ENCODE results near the gene QDPR.

QDPR gene

DNA sequence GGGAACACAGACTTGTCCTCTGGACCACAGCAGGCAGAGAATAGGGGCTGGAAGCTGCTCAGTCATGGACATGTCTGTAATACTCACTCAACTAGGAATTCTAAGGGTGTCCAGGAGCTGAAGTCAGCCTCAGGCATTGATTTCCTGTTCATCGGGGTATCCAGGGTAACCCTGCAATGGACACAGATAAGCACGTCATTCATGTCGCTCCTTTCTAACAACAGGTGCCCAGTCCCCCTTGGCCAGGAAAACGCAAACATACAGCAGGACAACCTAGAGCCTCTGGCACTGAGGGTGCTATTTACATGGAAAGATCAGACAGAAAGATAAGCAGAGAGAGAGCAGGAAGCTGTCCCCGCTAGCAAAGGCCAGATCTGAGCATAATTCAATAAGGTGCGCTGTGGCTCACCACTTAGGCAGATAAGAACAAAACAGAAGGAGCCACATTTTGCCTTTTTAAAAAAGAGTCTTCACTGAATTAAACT lies 21.3 kb downstream of the QDPR start:
- Histone ChIP-seq H3K4me3 (ENCODE audit: low read depth, low read length) (no peak overlapping the region), H3K27me3 (ENCODE audit: control insufficient read depth, insufficient read depth, low read length) (no peaks in the 10 kb centered on the region), H3K9ac (ENCODE audit: low read length) (no peak overlapping the region), H3K4me1 (ENCODE audit: control insufficient read depth, insufficient read depth, low read length) (peaks cover 18% of the 10 kb centered on the region), H3K36me3 (ENCODE audit: control insufficient read depth, insufficient read depth, low read length) (peaks cover 51% of the 10 kb centered on the region), H3K9me3 (ENCODE audit: control insufficient read depth, insufficient read depth, low read depth, low read length) (no peaks in the 10 kb centered on the region), H3K27ac (ENCODE audit: low read depth, low read length) (no peak overlapping the region)

DNA sequence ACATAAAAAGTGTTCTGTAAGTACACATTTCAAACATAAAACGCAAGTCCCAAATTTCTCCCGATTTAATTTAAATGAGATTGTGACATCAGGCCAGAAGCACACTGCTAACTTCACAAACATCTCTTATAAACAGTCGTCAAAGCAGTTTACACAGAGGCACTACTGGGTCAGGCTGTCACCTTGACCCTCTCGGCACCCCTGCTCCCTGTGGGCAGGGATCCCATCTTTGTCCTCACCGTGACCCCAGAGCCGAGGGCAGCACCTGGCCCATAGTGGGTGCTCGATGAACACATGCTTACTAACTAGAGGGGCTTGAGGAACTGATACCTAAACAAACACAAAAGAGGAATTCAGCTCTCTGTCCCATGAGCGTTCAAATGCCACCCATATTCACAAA lies 22.2 kb downstream of the QDPR start:
- no peak overlapping the region for H3K9ac ChIP-seq (ENCODE audit: low read length)
- no peak overlapping the region for H3K4me3 ChIP-seq (ENCODE audit: low read depth, low read length)
- H3K9me3 ChIP-seq (ENCODE audit: control insufficient read depth, insufficient read depth, low read depth, low read length): no peaks in the 10 kb centered on the region
- peaks cover 12% of the 10 kb centered on the region for H3K4me1 ChIP-seq (ENCODE audit: control insufficient read depth, insufficient read depth, low read length)
- no peak overlapping the region for H3K27ac ChIP-seq (ENCODE audit: low read depth, low read length)
- H3K27me3 ChIP-seq (ENCODE audit: control insufficient read depth, insufficient read depth, low read length): no peaks in the 10 kb centered on the region
- peaks cover 42% of the 10 kb centered on the region for H3K36me3 ChIP-seq (ENCODE audit: control insufficient read depth, insufficient read depth, low read length)

- Histone ChIP-seq H3K9ac (ENCODE audit: low read length) (no peak overlapping the region), H3K4me3 (ENCODE audit: low read depth, low read length) (no peak overlapping the region), H3K27ac (ENCODE audit: low read depth, low read length) (no peak overlapping the region), H3K27me3 (ENCODE audit: control insufficient read depth, insufficient read depth, low read length) (no peaks in the 10 kb centered on the region), H3K36me3 (ENCODE audit: control insufficient read depth, insufficient read depth, low read length) (peaks cover 45% of the 10 kb centered on the region), H3K9me3 (ENCODE audit: control insufficient read depth, insufficient read depth, low read depth, low read length) (no peaks in the 10 kb centered on the region), H3K4me1 (ENCODE audit: control insufficient read depth, insufficient read depth, low read length) (peaks cover 6% of the 10 kb centered on the region)
Measured at GRCh38 chr4:17489123-17489522, 22.8 kb downstream of the QDPR start.

GRCh38 chr4:17482716-17483115 lies 29.2 kb downstream of the QDPR start:
- H3K27me3 ChIP-seq (ENCODE audit: control insufficient read depth, insufficient read depth, low read length): no peaks in the 10 kb centered on the region
- H3K36me3 ChIP-seq (ENCODE audit: control insufficient read depth, insufficient read depth, low read length): peaks cover 17% of the 10 kb centered on the region
- peaks cover 4% of the 10 kb centered on the region; the same call in 1 of the 2 replicates for H3K9me3 ChIP-seq (ENCODE audit: control insufficient read depth, insufficient read depth, low read depth, low read length)
- H3K4me3 ChIP-seq (ENCODE audit: low read depth, low read length): no peak overlapping the region
- no peak overlapping the region for H3K27ac ChIP-seq (ENCODE audit: low read depth, low read length)
- H3K4me1 ChIP-seq (ENCODE audit: control insufficient read depth, insufficient read depth, low read length): no peaks in the 10 kb centered on the region
- no peak overlapping the region for H3K9ac ChIP-seq (ENCODE audit: low read length)

- Histone ChIP-seq H3K4me1 (ENCODE audit: control insufficient read depth, insufficient read depth, low read length) (no peaks in the 10 kb centered on the region), H3K27me3 (ENCODE audit: control insufficient read depth, insufficient read depth, low read length) (no peaks in the 10 kb centered on the region), H3K36me3 (ENCODE audit: control insufficient read depth, insufficient read depth, low read length) (peaks cover 6% of the 10 kb centered on the region; the same call in 1 of the 2 replicates), H3K9me3 (ENCODE audit: control insufficient read depth, insufficient read depth, low read depth, low read length) (peaks cover 4% of the 10 kb centered on the region; the same call in 1 of the 2 replicates), H3K27ac (ENCODE audit: low read depth, low read length) (no peak overlapping the region), H3K9ac (ENCODE audit: low read length) (no peak overlapping the region), H3K4me3 (ENCODE audit: low read depth, low read length) (no peak overlapping the region)
Measured at GRCh38 chr4:17480955-17481354, 30.9 kb downstream of the QDPR start.

DNA sequence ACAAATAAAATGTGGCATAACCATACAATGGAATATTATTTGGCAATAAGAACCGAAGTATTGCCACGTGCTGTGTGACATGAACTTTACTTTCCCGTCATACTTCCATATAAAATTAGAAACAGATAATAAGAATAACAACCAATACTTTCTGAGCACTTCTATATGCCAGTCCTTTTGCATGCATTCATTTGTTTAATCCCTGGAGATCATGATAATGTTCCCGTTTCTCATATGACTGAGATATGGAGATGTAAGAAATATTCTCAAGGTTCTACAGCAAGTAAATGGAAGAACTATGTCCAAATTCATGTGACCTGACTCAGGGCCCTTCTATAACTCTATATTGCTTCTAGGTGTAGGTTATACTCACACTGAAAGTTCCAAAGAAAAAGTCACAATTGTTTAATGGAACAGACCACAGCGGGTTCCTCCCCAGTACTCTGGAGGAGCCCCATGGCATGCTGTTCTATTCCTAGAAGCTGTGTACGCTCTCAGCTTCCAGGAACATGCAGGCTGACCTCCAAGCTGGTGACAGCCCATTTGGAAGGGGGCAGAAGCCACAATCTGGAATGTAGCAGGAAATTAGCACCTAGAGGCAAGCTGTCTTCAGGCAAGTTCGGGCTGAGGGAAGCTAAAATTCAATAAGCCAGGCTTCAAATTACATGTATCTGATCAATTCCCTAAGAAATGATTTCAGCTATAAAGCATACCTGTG lies 31.5 kb downstream of the QDPR start:
- Histone ChIP-seq H3K27me3 (ENCODE audit: control insufficient read depth, insufficient read depth, low read length) (no peaks in the 10 kb centered on the region), H3K9ac (ENCODE audit: low read length) (no peak overlapping the region)

DNA sequence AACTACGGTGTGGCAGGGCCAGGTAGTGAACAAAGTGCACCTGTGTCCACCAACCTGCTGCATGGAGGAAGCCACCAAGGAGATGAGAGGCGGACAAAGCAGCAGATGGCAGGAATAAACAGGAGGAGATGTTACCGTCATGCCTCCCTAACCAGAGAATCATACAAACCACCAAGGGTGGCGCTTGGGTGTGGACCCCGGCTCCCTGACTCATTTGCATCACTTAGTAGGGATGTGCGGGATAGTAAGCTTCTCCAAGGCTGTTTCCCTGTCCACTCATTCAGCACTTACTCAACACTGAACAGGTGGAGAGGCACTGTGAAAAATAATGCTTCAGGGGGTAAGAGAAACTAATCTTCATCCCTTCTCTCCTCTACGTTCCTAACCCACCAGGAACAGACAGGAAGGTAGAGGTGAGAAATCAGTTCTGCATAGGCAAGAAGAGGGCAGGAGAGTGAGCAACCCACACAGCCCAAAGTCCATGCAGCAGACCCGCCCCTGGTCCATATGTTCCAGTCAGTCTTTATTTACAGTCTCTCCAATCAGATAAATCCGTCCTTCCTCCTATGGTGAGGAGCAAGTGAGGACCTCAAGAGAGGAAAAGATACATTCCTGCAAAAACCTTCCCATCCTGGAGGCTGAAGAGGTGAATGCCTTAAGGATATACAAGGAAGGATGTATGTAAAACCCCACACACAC lies 34.0 kb downstream of the QDPR start:
- Histone ChIP-seq H3K9me3 (ENCODE audit: control insufficient read depth, insufficient read depth, low read depth, low read length) (peaks cover 4% of the 10 kb centered on the region; the same call in 1 of the 2 replicates), H3K4me3 (ENCODE audit: low read depth, low read length) (no peak overlapping the region), H3K36me3 (ENCODE audit: control insufficient read depth, insufficient read depth, low read length) (0 out of 2 replicates have a peak, but pooled peaks cover under 1% of the 10 kb centered on the region), H3K9ac (ENCODE audit: low read length) (no peak overlapping the region), H3K4me1 (ENCODE audit: control insufficient read depth, insufficient read depth, low read length) (no peaks in the 10 kb centered on the region), H3K27ac (ENCODE audit: low read depth, low read length) (no peak overlapping the region), H3K27me3 (ENCODE audit: control insufficient read depth, insufficient read depth, low read length) (no peaks in the 10 kb centered on the region)

More for the DNA sequence above, 31.5 kb downstream of the QDPR start:
- no peaks in the 10 kb centered on the region for H3K4me1 ChIP-seq (ENCODE audit: control insufficient read depth, insufficient read depth, low read length)
- H3K27ac ChIP-seq (ENCODE audit: low read depth, low read length): no peak overlapping the region
- peaks cover 4% of the 10 kb centered on the region; the same call in 1 of the 2 replicates for H3K9me3 ChIP-seq (ENCODE audit: control insufficient read depth, insufficient read depth, low read depth, low read length)
- H3K36me3 ChIP-seq (ENCODE audit: control insufficient read depth, insufficient read depth, low read length): peaks cover 6% of the 10 kb centered on the region; the same call in 1 of the 2 replicates
- no peak overlapping the region for H3K4me3 ChIP-seq (ENCODE audit: low read depth, low read length)

- H3K9me3 ChIP-seq (ENCODE audit: control insufficient read depth, insufficient read depth, low read depth, low read length): peaks cover 4% of the 10 kb centered on the region; the same call in 1 of the 2 replicates
- no peak overlapping the region for H3K9ac ChIP-seq (ENCODE audit: low read length)
- H3K36me3 ChIP-seq (ENCODE audit: control insufficient read depth, insufficient read depth, low read length): no peaks in the 10 kb centered on the region
- H3K27me3 ChIP-seq (ENCODE audit: control insufficient read depth, insufficient read depth, low read length): no peaks in the 10 kb centered on the region
- no peak overlapping the region for H3K4me3 ChIP-seq (ENCODE audit: low read depth, low read length)
- no peaks in the 10 kb centered on the region for H3K4me1 ChIP-seq (ENCODE audit: control insufficient read depth, insufficient read depth, low read length)
- no peak overlapping the region for H3K27ac ChIP-seq (ENCODE audit: low read depth, low read length)
Measured at GRCh38 chr4:17476853-17477252, 35.0 kb downstream of the QDPR start.

GRCh38 chr4:17475481-17475880 lies 36.4 kb downstream of the QDPR start:
- H3K27me3 ChIP-seq (ENCODE audit: control insufficient read depth, insufficient read depth, low read length): no peaks in the 10 kb centered on the region
- H3K9ac ChIP-seq (ENCODE audit: low read length): no peak overlapping the region
- H3K36me3 ChIP-seq (ENCODE audit: control insufficient read depth, insufficient read depth, low read length): no peaks in the 10 kb centered on the region
- no peaks in the 10 kb centered on the region for H3K4me1 ChIP-seq (ENCODE audit: control insufficient read depth, insufficient read depth, low read length)
- no peak overlapping the region for H3K4me3 ChIP-seq (ENCODE audit: low read depth, low read length)
- no peak overlapping the region for H3K27ac ChIP-seq (ENCODE audit: low read depth, low read length)
- no peaks in the 10 kb centered on the region for H3K9me3 ChIP-seq (ENCODE audit: control insufficient read depth, insufficient read depth, low read depth, low read length)

GRCh38 chr4:17469931-17470674 lies 41.8 kb downstream of the QDPR start:
- no peak overlapping the region for H3K27ac ChIP-seq (ENCODE audit: low read depth, low read length)
- no peak overlapping the region for H3K4me3 ChIP-seq (ENCODE audit: low read depth, low read length)
- no peaks in the 10 kb centered on the region for H3K4me1 ChIP-seq (ENCODE audit: control insufficient read depth, insufficient read depth, low read length)
- H3K9me3 ChIP-seq (ENCODE audit: control insufficient read depth, insufficient read depth, low read depth, low read length): no peaks in the 10 kb centered on the region
- no peaks in the 10 kb centered on the region for H3K36me3 ChIP-seq (ENCODE audit: control insufficient read depth, insufficient read depth, low read length)
- H3K9ac ChIP-seq (ENCODE audit: low read length): no peak overlapping the region
- H3K27me3 ChIP-seq (ENCODE audit: control insufficient read depth, insufficient read depth, low read length): no peaks in the 10 kb centered on the region

Data from HUES6 (cell line).